ENCODE measurements around the gene TMTC1. TPM values are rescaled to one million over a fixed set of nuclear protein-coding genes. Genes with fewer than 3 reads are reported as not detected.
A peak's percentile ranks its signal among the peaks of the same experiment; 100 is the strongest.
"Not testable (repeated sequence)": the region's sequence is repeated elsewhere in the genome, so short reads cannot be mapped to it uniquely, and the experiment has no call there.

Gene TMTC1
- total RNA-seq, 1 donor from 2014 or later = 0.57 TPM

- H3K27ac Mint-ChIP-seq = no peak overlapping the region
- no peak overlapping the region for H3K4me3 Mint-ChIP-seq
- H3K36me3 Mint-ChIP-seq (ENCODE audit: low read depth) = no peaks in the 10 kb centered on the region
- no peaks in the 10 kb centered on the region for H3K9me3 Mint-ChIP-seq
- DNase-seq (ENCODE audit: low spot score) = no peak
- H3K4me1 Mint-ChIP-seq (ENCODE audit: low read depth) = no peaks in the 10 kb centered on the region
- H3K27me3 Mint-ChIP-seq (ENCODE audit: insufficient read depth) = no peaks in the 10 kb centered on the region
- intact Hi-C loops (cut with micrococcal nuclease) = no loop called here
Observed at GRCh38 chr12:29572464-29572863, 211.3 kb downstream of the TMTC1 start.

GRCh38 chr12:29569132-29569757, 214.5 kb downstream of the TMTC1 start:
- Mint-ChIP-seq H3K27ac (no peak overlapping the region), H3K4me1 (ENCODE audit: low read depth) (no peaks in the 10 kb centered on the region), H3K4me3 (no peak overlapping the region), H3K9me3 (no peaks in the 10 kb centered on the region), H3K36me3 (ENCODE audit: low read depth) (no peaks in the 10 kb centered on the region), H3K27me3 (ENCODE audit: insufficient read depth) (peaks cover 4% of the 10 kb centered on the region)
- intact Hi-C loops (cut with micrococcal nuclease) = no loop called here
- DNase-seq (ENCODE audit: low spot score) = no peak

DNA sequence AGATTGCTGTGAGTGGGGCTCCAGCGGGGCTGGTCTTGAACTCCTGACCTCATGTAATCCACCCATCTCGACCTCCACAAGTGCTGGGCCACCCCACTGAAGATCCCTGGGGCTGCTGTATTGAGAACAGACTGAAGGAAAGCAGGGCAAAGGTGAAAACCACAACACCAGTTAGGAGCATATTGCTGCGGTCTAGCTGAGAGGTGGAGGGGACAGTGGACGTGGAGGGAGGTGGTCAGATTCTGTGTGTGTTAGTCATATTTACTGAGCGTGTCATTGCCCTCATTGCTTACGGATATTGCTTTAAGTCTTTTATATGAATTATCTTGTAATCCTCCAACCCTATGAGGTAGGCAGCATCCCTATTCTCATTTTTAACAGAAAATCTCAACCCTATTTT, 217.3 kb downstream of the TMTC1 start:
- Mint-ChIP-seq H3K36me3 (ENCODE audit: low read depth) (no peaks in the 10 kb centered on the region), H3K27me3 (ENCODE audit: insufficient read depth) (peaks cover 9% of the 10 kb centered on the region), H3K4me1 (ENCODE audit: low read depth) (no peaks in the 10 kb centered on the region), H3K9me3 (no peaks in the 10 kb centered on the region), H3K4me3 (no peak overlapping the region), H3K27ac (no peak overlapping the region)
- intact Hi-C loops (cut with micrococcal nuclease) = no loop called here
- DNase-seq (ENCODE audit: low spot score) = no peak

DNA sequence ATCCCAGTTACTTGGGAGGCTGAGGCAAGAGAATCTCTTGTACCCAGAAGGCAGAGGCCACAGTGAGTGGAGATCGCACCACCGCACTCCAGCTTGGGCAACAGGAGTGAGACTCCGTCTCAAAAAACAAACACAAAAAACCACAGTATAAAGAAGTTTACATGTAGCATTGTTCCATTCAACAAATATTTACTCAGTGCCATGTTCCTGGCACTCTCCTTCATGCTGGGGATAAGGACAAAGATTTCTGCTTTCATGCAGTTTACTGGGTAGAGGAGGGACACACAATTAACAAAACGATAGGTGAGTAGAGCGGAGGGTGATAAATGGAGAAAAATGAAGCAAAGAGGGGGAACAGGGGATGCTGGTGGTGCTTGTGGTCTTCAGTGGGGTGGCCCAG, 218.0 kb downstream of the TMTC1 start:
- no peaks in the 10 kb centered on the region for H3K9me3 Mint-ChIP-seq
- peaks cover 11% of the 10 kb centered on the region for H3K27me3 Mint-ChIP-seq (ENCODE audit: insufficient read depth)
- no peak overlapping the region for H3K4me3 Mint-ChIP-seq
- H3K36me3 Mint-ChIP-seq (ENCODE audit: low read depth) = no peaks in the 10 kb centered on the region
- intact Hi-C loops (cut with micrococcal nuclease) = no loop called here
- no peaks in the 10 kb centered on the region for H3K4me1 Mint-ChIP-seq (ENCODE audit: low read depth)
- DNase-seq (ENCODE audit: low spot score) = no peak
- no peak overlapping the region for H3K27ac Mint-ChIP-seq

- no peaks in the 10 kb centered on the region for H3K36me3 Mint-ChIP-seq (ENCODE audit: low read depth)
- no peak for DNase-seq (ENCODE audit: low spot score)
- no peaks in the 10 kb centered on the region for H3K4me1 Mint-ChIP-seq (ENCODE audit: low read depth)
- peaks cover 11% of the 10 kb centered on the region for H3K27me3 Mint-ChIP-seq (ENCODE audit: insufficient read depth)
- no peak overlapping the region for H3K27ac Mint-ChIP-seq
- no peaks in the 10 kb centered on the region for H3K9me3 Mint-ChIP-seq
- intact Hi-C loops (cut with micrococcal nuclease) = no loop called here
- no peak overlapping the region for H3K4me3 Mint-ChIP-seq
Observed at GRCh38 chr12:29564925-29565324, 218.8 kb downstream of the TMTC1 start.

GRCh38 chr12:29563636-29564035, 220.1 kb downstream of the TMTC1 start:
- Mint-ChIP-seq H3K36me3 (ENCODE audit: low read depth) (no peaks in the 10 kb centered on the region), H3K4me3 (peak overlapping the region; percentile 40), H3K27me3 (ENCODE audit: insufficient read depth) (peaks cover 11% of the 10 kb centered on the region), H3K4me1 (ENCODE audit: low read depth) (no peaks in the 10 kb centered on the region), H3K9me3 (no peaks in the 10 kb centered on the region), H3K27ac (no peak overlapping the region)
- DNase-seq (ENCODE audit: low spot score) = no peak
- intact Hi-C loops (cut with micrococcal nuclease) = no loop called here

GRCh38 chr12:29563071-29563470, 220.7 kb downstream of the TMTC1 start:
- Mint-ChIP-seq H3K36me3 (ENCODE audit: low read depth) (no peaks in the 10 kb centered on the region), H3K27me3 (ENCODE audit: insufficient read depth) (peaks cover 11% of the 10 kb centered on the region)
- intact Hi-C loops (cut with micrococcal nuclease) = no loop called here

GRCh38 chr12:29562110-29562804, 221.5 kb downstream of the TMTC1 start:
- H3K4me1 Mint-ChIP-seq (ENCODE audit: low read depth) = no peaks in the 10 kb centered on the region
- peaks cover 11% of the 10 kb centered on the region for H3K27me3 Mint-ChIP-seq (ENCODE audit: insufficient read depth)
- H3K9me3 Mint-ChIP-seq = no peaks in the 10 kb centered on the region
- no peak overlapping the region for H3K4me3 Mint-ChIP-seq
- intact Hi-C loops (cut with micrococcal nuclease) = no loop called here
- H3K27ac Mint-ChIP-seq = no peak overlapping the region
- no peak for DNase-seq (ENCODE audit: low spot score)
- H3K36me3 Mint-ChIP-seq (ENCODE audit: low read depth) = no peaks in the 10 kb centered on the region

More at GRCh38 chr12:29563071-29563470, 220.7 kb downstream of the TMTC1 start:
- no peak overlapping the region for H3K4me3 Mint-ChIP-seq
- DNase-seq (ENCODE audit: low spot score) = no peak
- H3K4me1 Mint-ChIP-seq (ENCODE audit: low read depth) = no peaks in the 10 kb centered on the region
- H3K27ac Mint-ChIP-seq = no peak overlapping the region
- no peaks in the 10 kb centered on the region for H3K9me3 Mint-ChIP-seq

DNA sequence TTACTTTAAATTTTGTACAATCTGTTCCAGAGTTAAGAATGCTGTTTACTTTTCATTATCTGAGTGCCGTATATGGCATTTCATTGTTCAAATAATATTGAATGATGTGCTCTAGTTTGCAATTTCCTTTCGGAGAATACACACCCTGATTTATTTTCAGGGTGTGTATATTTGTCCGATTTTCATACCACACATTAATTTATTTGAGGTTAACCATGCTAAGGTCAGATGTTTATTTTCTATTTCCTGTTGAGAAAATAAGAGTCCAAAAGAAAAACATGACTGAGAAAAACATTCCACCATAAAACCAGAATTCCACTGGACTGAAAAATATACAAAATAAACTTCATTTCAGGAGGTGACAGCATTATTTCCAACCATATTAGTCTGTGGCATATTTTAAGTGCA, 222.1 kb downstream of the TMTC1 start:
- Mint-ChIP-seq H3K4me3 (no peak overlapping the region), H3K27ac (no peak overlapping the region), H3K4me1 (ENCODE audit: low read depth) (no peaks in the 10 kb centered on the region), H3K27me3 (ENCODE audit: insufficient read depth) (peaks cover 11% of the 10 kb centered on the region), H3K36me3 (ENCODE audit: low read depth) (no peaks in the 10 kb centered on the region), H3K9me3 (no peaks in the 10 kb centered on the region)
- intact Hi-C loops (cut with micrococcal nuclease) = no loop called here
- no peak for DNase-seq (ENCODE audit: low spot score)

- no peaks in the 10 kb centered on the region for H3K9me3 Mint-ChIP-seq
- intact Hi-C loops (cut with micrococcal nuclease) = no loop called here
Observed at GRCh38 chr12:29559198-29559597, 224.5 kb downstream of the TMTC1 start.

DNA sequence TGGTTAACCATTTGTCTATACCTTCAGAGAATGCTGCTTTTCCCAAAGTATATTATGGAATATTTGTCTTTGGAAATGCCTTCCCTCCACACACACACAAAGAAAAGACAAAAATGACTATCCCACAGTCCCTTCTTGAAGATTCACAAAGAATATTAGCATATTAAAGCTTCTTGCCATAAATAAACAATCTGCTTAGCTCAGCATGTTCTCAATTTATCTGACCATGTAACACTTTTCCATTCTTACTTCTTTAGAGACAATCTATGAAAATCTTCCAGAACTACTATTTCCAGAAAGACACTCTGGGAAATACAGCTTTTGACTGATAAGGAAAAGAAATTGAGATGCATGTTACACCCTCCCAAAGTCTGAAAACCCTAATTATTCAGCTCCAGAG, 227.4 kb downstream of the TMTC1 start:
- H3K4me1 Mint-ChIP-seq (ENCODE audit: low read depth) = no peaks in the 10 kb centered on the region
- intact Hi-C loops (cut with micrococcal nuclease) = no loop called here
- H3K27me3 Mint-ChIP-seq (ENCODE audit: insufficient read depth) = peaks cover 2% of the 10 kb centered on the region
- H3K27ac Mint-ChIP-seq = no peak overlapping the region
- DNase-seq (ENCODE audit: low spot score) = no peak
- no peak overlapping the region for H3K4me3 Mint-ChIP-seq
- no peaks in the 10 kb centered on the region for H3K9me3 Mint-ChIP-seq
- no peaks in the 10 kb centered on the region for H3K36me3 Mint-ChIP-seq (ENCODE audit: low read depth)

More at GRCh38 chr12:29559198-29559597, 224.5 kb downstream of the TMTC1 start:
- no peaks in the 10 kb centered on the region for H3K4me1 Mint-ChIP-seq (ENCODE audit: low read depth)
- no peak for DNase-seq (ENCODE audit: low spot score)
- no peaks in the 10 kb centered on the region for H3K36me3 Mint-ChIP-seq (ENCODE audit: low read depth)
- H3K27ac Mint-ChIP-seq = no peak overlapping the region
- no peak overlapping the region for H3K4me3 Mint-ChIP-seq
- H3K27me3 Mint-ChIP-seq (ENCODE audit: insufficient read depth) = peaks cover 7% of the 10 kb centered on the region

- intact Hi-C loops (cut with micrococcal nuclease); H3K9me3 Mint-ChIP-seq; DNase-seq (ENCODE audit: low spot score); H3K4me3 Mint-ChIP-seq; H3K4me1 Mint-ChIP-seq (ENCODE audit: low read depth); H3K27me3 Mint-ChIP-seq (ENCODE audit: insufficient read depth); H3K27ac Mint-ChIP-seq; H3K36me3 Mint-ChIP-seq (ENCODE audit: low read depth): not testable (repeated sequence)
Observed at GRCh38 chr12:29555451-29555850, 228.3 kb downstream of the TMTC1 start.

GRCh38 chr12:29552994-29553748, 230.6 kb downstream of the TMTC1 start:
- H3K4me1 Mint-ChIP-seq (ENCODE audit: low read depth) = no peaks in the 10 kb centered on the region
- H3K9me3 Mint-ChIP-seq = no peaks in the 10 kb centered on the region
- no peak overlapping the region for H3K4me3 Mint-ChIP-seq
- intact Hi-C loops (cut with micrococcal nuclease) = loop anchor here (1.0 kb wide), 2 partner anchors 1254 to 1291 kb away; no protein-coding TSS in a partner anchor
- H3K27ac Mint-ChIP-seq = no peak overlapping the region
- DNase-seq (ENCODE audit: low spot score) = no peak
- H3K27me3 Mint-ChIP-seq (ENCODE audit: insufficient read depth) = no peaks in the 10 kb centered on the region
- no peaks in the 10 kb centered on the region for H3K36me3 Mint-ChIP-seq (ENCODE audit: low read depth)
